GM23248 (cell line): ENCODE results near the gene SPTBN4.

Source experiments
- EZH2 ChIP-seq: fragments of 200-600 bp; sonication (generic); IDR thresholded peaks from 2 replicates; pipeline ENCODE4 v1.6.1; 2018; ENCODE audit warnings: antibody characterized with exemption, mild to moderate bottlenecking; ENCODE audit not compliant: insufficient read depth, poor library complexity, severe bottlenecking
- EZH2phosphoT487 ChIP-seq: fragments of 200-600 bp; sonication (generic); IDR thresholded peaks from 2 replicates; pipeline ENCODE4 v1.6.1; 2018; ENCODE audit warnings: antibody characterized with exemption, moderate library complexity, mild to moderate bottlenecking, low read depth; ENCODE audit not compliant: insufficient read depth

GRCh38 chr19:40471111-40471510 is 4.3 kb downstream of the SPTBN4 start:
- TF ChIP-seq EZH2 = no peak
- TF ChIP-seq EZH2phosphoT487 = no peak
